NCI-H2081 treated with DMSO at 0.1 percent for 48 hours (cell line): ENCODE data around the gene MAGEA8.
"Not testable (repeated sequence)": the region's sequence is repeated elsewhere in the genome, so short reads cannot be mapped to it uniquely, and the experiment has no call there.

Experiments used
- DNase-seq: peaks from one replicate; lab custom pipeline; 2025; lab: John Stamatoyannopoulos, UW

Gene MAGEA8, protein sequence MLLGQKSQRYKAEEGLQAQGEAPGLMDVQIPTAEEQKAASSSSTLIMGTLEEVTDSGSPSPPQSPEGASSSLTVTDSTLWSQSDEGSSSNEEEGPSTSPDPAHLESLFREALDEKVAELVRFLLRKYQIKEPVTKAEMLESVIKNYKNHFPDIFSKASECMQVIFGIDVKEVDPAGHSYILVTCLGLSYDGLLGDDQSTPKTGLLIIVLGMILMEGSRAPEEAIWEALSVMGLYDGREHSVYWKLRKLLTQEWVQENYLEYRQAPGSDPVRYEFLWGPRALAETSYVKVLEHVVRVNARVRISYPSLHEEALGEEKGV

GRCh38 chrX:149881081-149881711, at the start of gene MAGEA8:
Gene MAGEA8, plus strand, starts transcription at chrX:149881183. Its CDS starts 3,090 bp downstream, at chrX:149884273.
- DNase-seq, result no peak

DNA sequence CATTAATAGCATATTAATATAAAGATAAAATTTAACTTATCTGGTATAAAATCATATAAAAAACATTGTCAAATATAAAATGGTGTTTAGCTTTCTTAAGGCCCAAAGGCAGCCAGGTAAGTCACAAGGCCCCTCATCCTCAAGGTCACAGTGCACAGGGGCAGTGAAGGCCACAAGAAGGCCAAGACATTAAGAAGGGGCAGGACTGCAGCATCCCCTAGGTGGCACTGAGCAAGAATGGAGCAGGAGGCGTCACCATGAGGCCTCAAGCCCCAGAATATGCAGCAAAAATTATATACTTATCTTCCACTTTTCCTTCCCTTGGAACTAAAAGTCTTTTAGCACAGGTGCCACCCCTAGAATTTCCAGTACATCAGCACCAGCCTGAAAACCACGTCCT, 49.5 kb upstream of the MAGEA8 start:
- DNase-seq, result no peak

DNA sequence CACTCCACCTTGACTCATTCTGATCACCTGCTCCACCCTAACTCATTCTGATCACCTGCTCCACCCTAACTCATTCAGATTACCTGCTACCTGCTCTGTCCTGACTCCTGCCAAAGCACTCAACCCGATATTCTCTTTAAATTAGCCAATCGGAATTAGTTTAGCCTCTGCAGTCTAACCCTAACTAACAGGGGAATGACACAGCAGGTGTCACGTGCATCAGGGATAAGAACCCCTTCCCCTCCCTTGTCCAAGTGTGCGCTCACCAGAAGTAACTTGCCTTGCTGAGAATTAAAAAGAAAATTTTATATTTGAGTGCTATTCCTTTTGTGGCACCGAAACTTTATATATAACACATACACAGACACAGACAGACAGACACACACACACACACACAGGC, 44.3 kb upstream of the MAGEA8 start:
- DNase-seq, result not testable (repeated sequence)

GRCh38 chrX:149837167-149837566, 43.8 kb upstream of the MAGEA8 start:
- DNase-seq, result no peak

- no peak for DNase-seq
Measured at GRCh38 chrX:149837639-149838038, 43.3 kb upstream of the MAGEA8 start.

DNA sequence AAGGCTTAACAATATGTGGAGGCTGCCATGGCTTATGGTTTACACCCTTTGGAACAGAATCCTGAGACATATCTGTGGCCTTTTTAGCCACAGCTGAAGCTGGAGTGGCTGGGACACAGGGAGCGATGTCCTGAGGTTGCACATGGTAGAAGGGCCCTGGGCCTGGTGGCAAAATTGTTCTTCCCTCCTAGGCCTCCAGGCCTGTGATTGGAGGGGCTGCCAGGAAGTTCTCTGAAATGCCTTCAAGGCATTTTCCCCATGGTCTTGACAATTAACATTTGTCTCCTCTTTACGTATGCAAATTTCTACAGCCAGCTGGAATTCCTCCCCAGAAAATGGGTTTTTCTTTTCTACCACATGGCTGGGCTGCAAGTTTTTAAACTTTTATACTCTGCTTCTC, 39.1 kb upstream of the MAGEA8 start:
- DNase-seq, result no peak

- no peak for DNase-seq
Measured at GRCh38 chrX:149845385-149845784, 35.6 kb upstream of the MAGEA8 start.

DNA sequence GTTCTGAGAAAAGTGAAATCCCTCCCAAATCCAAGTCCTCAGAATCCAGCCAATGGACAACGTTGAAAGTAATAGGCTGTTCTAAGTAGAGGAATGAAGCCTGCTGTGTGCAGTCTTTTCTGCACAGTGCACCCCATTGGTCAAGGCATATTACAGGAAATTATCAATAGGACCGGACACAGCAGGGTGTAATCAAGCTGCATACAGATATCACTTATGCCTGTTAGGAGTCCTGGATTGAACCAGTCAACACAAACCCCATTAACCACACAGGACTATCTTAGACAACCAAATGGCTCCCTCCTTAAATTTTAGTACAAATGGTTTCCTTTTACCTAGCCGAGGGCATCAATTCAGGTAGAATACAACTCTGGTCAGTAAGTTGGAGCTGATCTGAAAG, 34.2 kb upstream of the MAGEA8 start:
- no peak for DNase-seq

- no peak for DNase-seq
Measured at GRCh38 chrX:149848855-149849254, 32.1 kb upstream of the MAGEA8 start.

DNA sequence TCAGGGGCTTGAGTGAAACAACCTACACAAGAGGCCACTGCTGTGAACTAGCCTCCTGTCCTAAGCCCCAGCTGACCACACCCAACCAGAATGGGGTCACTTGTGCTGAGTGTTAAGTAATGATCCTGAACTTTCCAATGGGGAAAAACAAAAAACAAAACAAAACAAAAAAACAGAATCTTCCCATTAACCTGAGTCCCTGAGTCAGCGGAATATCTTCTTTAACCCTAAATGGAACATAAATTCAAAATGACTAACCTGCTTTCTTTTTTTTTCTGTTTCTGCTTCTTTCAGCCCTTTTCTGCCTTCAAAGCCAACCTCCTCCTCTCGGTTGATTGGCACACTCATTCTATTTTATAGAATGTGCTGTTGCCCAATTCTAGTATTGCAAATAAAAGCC, 31.2 kb upstream of the MAGEA8 start:
- no peak for DNase-seq

- DNase-seq, result no peak
Measured at GRCh38 chrX:149851864-149852263, 29.1 kb upstream of the MAGEA8 start.

DNA sequence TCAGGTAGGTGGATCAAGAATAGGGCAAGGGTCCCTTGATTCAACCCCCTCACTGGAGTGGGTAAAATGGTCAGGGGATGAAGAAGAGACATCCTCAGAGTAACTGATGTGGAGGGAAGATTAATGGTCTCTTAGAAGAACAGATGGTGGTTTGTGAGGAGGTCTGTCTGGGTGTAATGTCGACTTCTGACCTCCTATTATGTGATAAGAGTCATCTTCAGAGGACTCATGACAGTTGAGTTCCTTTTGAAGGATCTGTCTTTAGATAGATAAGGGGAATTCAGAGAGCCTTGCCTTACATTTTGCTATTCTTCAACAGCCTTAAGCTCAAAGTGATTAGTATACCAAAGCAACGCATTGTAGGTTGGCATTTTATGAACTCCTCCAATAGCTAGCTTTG, 27.1 kb upstream of the MAGEA8 start:
- no peak for DNase-seq

GRCh38 chrX:149858592-149858991, 22.4 kb upstream of the MAGEA8 start:
- no peak for DNase-seq

DNA sequence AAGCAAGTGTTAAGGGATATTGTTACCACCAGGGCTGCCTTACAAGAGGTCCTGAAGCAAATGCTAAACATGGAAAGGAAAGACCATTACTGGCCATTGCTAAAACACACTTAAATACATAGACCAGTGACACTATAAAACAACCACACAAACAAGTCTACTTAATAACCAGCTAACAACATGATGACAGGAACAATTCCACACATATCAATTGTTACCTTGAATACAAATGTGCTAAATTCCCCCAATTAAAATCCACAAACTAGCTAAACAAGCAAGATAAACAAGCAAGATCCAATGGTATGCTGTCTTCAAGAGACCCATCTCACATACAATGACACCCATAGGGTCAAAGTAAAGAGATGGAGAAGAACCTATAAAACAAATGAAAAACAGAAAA, 20.5 kb upstream of the MAGEA8 start:
- no peak for DNase-seq

GRCh38 chrX:149865390-149865789, 15.6 kb upstream of the MAGEA8 start:
- no peak for DNase-seq

DNA sequence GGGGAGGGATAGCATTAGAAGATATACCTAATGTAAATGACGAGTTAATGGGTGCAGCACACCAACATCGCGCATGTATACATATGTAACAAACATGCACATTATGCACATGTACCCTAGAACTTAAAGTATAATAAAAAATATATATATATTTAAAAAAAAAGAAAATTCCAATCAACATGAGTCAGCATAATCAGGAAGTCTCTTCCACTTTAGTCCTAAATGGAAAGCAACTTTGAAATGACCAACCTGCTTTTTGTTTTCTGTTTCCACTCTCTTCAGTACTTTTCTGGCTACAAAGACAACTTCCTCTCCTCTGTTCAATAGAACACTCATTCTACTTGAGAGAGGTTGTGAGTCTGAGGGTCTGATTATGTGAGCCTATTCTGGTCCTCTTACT, 13.5 kb upstream of the MAGEA8 start:
- no peak for DNase-seq

DNA sequence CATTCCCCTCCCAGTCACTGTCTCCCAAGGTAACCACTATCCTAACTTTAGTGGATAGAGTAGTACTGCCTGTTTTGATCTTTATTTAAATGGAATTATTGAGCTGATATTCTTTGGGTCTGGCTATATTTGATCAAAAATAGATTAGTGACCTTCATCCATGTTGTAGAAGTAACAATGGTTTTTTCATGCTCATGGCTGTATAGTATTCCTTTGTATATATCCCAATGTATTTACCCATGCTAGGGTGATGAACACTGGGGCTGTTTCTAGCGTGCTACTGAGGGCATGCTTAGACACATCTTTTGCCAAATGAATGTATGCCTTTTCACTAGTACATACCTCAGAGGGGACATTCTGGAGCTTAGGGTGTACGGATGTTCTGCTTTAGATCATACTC, 10.1 kb upstream of the MAGEA8 start:
- DNase-seq, result no peak

DNA sequence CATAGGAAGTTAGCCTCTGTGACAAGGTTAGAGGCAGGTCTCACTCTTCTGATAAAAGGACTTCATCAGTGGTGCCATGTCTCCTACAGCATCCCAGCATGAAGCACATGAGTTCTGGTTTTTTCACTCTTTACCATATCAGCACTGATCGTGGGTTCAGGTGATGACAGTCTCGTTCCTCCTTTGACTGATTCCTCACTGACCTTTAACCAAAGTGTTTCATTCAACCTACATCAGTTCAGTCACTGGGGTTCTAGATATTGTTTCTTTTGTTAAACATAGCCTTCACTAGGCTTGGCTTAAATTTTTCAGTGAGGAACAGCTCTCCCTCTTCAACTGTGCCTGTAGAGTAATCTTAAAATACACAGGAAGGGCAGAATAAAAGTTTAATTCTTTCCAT, 9.6 kb upstream of the MAGEA8 start:
- no peak for DNase-seq

- no peak for DNase-seq
Measured at GRCh38 chrX:149871940-149872339, 9.0 kb upstream of the MAGEA8 start.

GRCh38 chrX:149877157-149877556, 3.8 kb upstream of the MAGEA8 start:
- DNase-seq, result no peak

DNA sequence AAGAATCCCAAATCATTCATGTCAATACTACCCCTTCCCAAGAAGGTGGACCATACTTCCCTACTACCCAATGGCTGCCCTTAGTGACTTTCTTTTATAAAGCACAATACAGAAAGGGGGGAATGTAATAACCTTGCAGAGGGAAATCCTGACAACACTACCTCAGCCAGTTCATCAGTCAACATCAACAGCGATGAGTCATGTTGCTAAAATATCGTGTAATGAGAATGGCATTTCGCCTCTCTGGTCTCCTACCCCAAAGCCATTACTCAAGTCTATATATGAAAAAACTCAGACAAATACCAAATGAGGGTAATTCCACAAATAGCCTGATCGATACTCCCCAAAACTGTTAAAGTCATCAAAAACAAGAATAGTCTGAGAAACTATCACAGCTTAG, 3.3 kb upstream of the MAGEA8 start:
- DNase-seq, result no peak

DNA sequence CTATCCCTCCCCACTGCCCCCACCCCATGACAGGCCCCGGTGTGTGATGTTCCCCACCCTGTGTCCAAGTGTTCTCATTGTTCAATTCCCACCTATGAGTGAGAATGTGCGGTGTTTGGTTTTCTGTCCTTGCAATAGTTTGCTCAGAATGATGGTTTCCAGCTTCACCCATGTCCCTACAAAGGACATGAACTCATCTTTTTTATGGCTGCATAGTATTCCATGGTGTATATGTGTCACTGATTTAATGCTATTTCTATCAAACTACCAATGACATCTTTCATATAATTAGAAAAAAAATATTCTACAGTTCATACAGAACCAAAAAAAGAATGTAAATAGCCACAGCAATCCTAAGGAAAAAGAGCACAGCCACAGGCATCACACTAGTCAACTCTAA, 9.8 kb downstream of the MAGEA8 start:
- DNase-seq, result not testable (repeated sequence)

DNA sequence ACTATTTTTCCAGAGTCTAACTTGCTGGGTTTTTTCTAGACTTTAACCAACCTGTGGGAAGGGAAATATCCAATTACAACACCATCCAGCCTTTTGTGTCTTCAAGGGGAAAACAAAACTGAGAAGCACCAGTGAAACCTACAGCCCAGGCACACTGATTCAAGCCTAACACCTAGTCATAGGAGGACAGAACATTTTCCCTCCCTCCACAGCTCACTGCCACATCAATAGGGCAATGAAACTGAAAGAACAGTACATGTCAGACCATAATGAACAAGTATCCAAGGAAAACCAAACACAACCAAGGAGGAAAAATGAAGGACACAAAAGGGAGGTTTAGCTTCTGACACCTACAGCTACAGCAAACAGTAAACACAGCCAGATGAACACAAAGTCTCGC, 17.6 kb downstream of the MAGEA8 start:
- no peak for DNase-seq
